ENCODE results near the gene C5orf52. TPM values are rescaled to one million over a fixed set of nuclear protein-coding genes. Genes with fewer than 3 reads are reported as not detected.

C5orf52 gene
- total RNA-seq, 6 experiments from 2014 or later = not detected

DNA sequence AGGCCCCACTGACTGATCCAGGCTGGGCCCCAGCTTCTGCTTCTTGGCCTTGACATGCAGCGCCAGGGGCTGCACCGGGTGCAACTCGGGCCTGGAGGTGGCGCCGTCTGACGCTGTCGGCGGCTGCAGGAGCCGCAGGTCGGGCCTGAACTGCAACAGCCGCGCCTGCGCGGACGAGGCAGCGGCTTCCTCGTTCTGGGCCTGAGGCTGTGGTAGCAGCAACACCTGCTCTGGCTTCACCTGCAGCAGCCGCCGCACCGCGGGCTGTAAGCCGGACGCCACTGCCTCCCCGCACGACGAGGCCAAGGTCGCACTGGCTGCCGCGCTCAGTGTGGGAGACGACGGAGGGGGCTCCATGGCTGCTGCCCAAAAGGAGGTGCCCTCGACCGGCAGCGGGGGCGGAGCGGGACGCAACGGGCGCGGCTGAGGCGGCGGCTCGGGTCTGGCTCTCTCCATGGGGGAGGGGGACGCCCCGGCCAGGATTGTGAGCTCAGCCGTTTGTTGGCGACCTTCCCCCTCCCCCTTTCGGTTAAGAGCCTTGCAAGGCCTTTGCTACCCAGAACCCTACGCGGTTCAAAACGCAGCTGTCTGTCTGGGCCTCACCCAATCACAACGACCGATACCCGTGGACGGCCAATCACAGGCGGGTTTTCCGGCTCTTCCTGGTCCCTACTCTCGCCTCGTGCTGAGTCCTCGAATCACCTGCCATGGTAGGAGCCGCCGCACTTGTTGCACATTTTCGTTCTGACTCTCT is 19.5 kb upstream of the C5orf52 start:
- ATAC-seq (peak; percentile 71 to 94 (median 82)), DNase-seq (peak; percentile 46 to 72 (median 51))
- Histone ChIP-seq H3K4me3 (peak overlapping the region; percentile 16 to 49 (median 29)), H3K9me3 (no peaks in the 10 kb centered on the region), H3K36me3 (no peaks in the 10 kb centered on the region), H3K27me3 (no peaks in the 10 kb centered on the region), H3K27ac (no peak overlapping the region), H3K4me1 (no peaks in the 10 kb centered on the region)
- intact Hi-C loops (cut with DNase I) = no loop called here
- no peak for TF ChIP-seq POLR2A (IDR thresholded peaks at IDR 0.05)
- TF ChIP-seq, protein P1, sequence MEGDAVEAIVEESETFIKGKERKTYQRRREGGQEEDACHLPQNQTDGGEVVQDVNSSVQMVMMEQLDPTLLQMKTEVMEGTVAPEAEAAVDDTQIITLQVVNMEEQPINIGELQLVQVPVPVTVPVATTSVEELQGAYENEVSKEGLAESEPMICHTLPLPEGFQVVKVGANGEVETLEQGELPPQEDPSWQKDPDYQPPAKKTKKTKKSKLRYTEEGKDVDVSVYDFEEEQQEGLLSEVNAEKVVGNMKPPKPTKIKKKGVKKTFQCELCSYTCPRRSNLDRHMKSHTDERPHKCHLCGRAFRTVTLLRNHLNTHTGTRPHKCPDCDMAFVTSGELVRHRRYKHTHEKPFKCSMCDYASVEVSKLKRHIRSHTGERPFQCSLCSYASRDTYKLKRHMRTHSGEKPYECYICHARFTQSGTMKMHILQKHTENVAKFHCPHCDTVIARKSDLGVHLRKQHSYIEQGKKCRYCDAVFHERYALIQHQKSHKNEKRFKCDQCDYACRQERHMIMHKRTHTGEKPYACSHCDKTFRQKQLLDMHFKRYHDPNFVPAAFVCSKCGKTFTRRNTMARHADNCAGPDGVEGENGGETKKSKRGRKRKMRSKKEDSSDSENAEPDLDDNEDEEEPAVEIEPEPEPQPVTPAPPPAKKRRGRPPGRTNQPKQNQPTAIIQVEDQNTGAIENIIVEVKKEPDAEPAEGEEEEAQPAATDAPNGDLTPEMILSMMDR (IDR thresholded peaks at IDR 0.05) = peak in 2 of 4 donors; percentile 12 to 40
- WGBS (ENCODE audit: insufficient coverage, low coverage, low lambda C conversion rate, missing lambda C conversion rate) = no CpG with 5 or more reads among the region's 63 CpGs

GRCh38 chr5:157652377-157652692 is 19.0 kb upstream of the C5orf52 start, which contains the start of gene SOX30:
TSS of gene SOX30 (minus strand) at chr5:157652438. CDS start at chr5:157652078, 360 bp downstream.
- H3K4me3 ChIP-seq = peak within 1 kb of the TSS; percentile 16 to 49 (median 29)
- no peaks in the 10 kb centered on the region for H3K4me1 ChIP-seq
- peaks cover 0 to 2% (median 0%) of the 10 kb centered on the region in 4 donors for H3K9me3 ChIP-seq
- no peaks in the 10 kb centered on the region for H3K36me3 ChIP-seq
- no peak within 1 kb of the TSS for H3K27ac ChIP-seq
- no peaks in the 10 kb centered on the region for H3K27me3 ChIP-seq
- intact Hi-C loops (cut with DNase I) = no loop called here
- 81% methylated on average over 14 of the region's 15 CpGs for WGBS (ENCODE audit: insufficient coverage, low coverage, low lambda C conversion rate, missing lambda C conversion rate)
- no peak for DNase-seq
- TF ChIP-seq, protein P1 (IDR thresholded peaks at IDR 0.05) = no peak
- no peak for TF ChIP-seq POLR2A (IDR thresholded peaks at IDR 0.05)
- ATAC-seq = no peak

- H3K27me3 ChIP-seq = no peaks in the 10 kb centered on the region
- ATAC-seq (no peak), DNase-seq (no peak)
- H3K27ac ChIP-seq = no peak overlapping the region
- H3K4me3 ChIP-seq = no peak overlapping the region
- H3K9me3 ChIP-seq = peaks cover 0 to 6% (median 0%) of the 10 kb centered on the region in 4 donors
- intact Hi-C loops (cut with DNase I) = no loop called here
- no peaks in the 10 kb centered on the region for H3K4me1 ChIP-seq
- 81% methylated on average over 2 of the region's 2 CpGs for WGBS (ENCODE audit: insufficient coverage, low coverage, low lambda C conversion rate, missing lambda C conversion rate)
- no peaks in the 10 kb centered on the region for H3K36me3 ChIP-seq
- TF ChIP-seq POLR2A (IDR thresholded peaks at IDR 0.05) = no peak
- TF ChIP-seq, protein P1 (IDR thresholded peaks at IDR 0.05) = no peak
Measured at GRCh38 chr5:157657516-157657915, 13.8 kb upstream of the C5orf52 start.

- H3K36me3 ChIP-seq = no peaks in the 10 kb centered on the region
- no peak overlapping the region for H3K27ac ChIP-seq
- ATAC-seq = no peak
- WGBS (ENCODE audit: insufficient coverage, low coverage, low lambda C conversion rate, missing lambda C conversion rate) = 38% methylated on average over 1 of the region's 1 CpG
- no peak for TF ChIP-seq POLR2A (IDR thresholded peaks at IDR 0.05)
- TF ChIP-seq, protein P1 (IDR thresholded peaks at IDR 0.05) = no peak
- no peak overlapping the region for H3K4me3 ChIP-seq
- intact Hi-C loops (cut with DNase I) = no loop called here
- no peaks in the 10 kb centered on the region for H3K4me1 ChIP-seq
- H3K9me3 ChIP-seq = peaks cover 0 to 6% (median 0%) of the 10 kb centered on the region in 4 donors
- no peak for DNase-seq
- no peaks in the 10 kb centered on the region for H3K27me3 ChIP-seq
Measured at GRCh38 chr5:157658893-157659292, 12.4 kb upstream of the C5orf52 start.

All from right lobe of liver (tissue), 6 donors.